Stimulated activated CD8-positive, alpha-beta memory T cell treated with anti-CD3 and anti-CD28 coated beads, Interleukin-7, amount 100 ng/mL, for 4 hours (primary cell): ENCODE measurements around the gene KCNC1.

Experiments used
- DNase-seq, 2 donors: peaks; one replicate each; pipeline ENCODE4 v3.0.0-alpha.2; 2020; ENCODE audit warnings: low read depth in 2 of 2

The KCNC1 gene

DNA sequence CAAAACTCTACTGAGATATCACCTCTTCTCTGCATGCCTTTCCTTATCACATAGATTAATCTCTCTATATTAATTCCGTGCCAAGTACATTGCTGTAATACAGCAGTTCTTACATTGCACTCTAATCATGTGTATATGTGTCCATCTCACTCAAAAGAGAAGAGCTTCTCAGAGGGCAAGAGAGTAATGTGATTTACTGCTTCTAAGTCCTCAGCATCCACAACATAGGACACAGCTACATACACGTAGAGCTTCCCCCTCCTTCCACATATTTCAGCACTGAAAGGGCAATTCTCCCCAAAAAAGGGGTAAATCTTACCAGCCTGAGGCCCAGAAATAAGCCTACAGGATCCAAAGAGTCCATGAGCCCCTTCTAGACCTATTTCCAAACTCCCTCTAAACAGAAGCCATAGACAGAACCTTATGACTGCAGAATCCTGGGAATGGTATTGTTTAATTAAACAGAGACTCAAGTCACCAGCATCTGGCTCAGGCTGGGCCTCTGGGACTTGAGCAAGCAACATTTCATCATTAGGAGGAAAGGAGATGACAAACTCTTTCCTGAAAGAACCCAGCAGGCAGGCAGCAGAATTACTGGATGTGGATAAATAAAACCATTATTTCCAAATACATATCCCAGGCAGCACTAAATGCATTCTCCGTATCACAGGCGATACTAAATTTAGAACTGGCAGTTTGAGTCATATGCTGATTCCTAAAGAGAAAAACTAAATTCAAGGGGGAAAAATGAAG lies 87.2 kb downstream of the KCNC1 start:
- DNase-seq, result no peak

DNA sequence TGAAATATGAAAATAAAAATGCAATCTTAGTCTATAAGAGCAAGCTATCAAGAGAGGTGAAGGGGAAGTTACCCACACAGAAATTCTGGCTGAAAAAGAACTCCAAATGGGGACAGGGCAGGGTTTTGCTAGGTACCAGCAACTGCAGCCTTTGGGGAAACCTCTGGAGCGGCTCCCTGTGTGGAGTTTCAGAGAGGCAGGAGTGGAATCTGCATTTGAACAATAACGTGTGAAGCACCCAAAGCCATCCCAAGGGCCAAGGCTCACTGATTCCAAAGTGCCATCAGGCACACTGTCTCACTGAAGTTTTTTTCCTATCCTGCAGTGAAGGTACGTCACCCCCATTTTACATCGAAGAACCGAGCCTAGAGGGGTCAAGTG lies 87.8 kb downstream of the KCNC1 start:
- DNase-seq, result no peak

DNA sequence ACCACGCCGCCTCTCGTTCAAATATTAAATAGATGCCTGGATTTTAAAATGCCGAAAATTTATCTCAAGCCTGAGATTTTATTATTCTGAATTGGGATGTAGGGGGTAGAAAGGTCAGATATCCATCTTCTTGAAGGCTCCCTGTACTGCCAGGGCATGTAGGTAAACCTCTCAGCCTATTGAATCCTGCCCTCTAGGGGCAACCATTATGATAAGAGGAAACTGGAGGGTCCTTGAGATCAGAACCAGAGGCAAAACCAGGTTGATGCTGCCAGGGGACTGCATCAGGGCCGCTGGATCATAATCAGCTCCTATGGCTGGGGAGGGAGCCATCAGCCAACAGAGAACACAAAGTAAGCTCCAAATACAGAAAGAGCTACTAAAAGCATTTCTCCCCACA lies 92.4 kb downstream of the KCNC1 start:
- DNase-seq, result no peak

DNA sequence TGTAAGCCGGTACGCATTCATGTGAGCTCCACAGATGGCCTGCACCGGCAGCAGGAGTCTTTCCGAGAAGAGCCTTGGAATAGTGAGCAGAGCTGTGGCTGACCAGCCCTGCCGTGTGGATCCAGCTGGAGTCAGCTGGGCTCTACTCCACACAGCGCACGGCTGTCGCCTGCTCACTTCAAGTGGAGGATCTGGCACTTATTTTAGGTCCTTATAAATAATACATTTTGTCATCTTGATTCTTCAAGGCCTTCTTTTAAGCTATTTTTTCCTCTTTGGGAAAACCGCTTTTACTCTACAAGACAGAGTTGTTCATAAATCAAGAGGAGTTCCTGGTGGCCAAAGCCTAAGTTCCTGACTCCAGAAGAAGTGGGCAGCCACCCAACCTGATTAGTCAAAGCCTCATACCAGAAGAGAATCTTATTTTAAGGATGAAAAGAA lies 93.8 kb downstream of the KCNC1 start:
- no peak for DNase-seq

DNA sequence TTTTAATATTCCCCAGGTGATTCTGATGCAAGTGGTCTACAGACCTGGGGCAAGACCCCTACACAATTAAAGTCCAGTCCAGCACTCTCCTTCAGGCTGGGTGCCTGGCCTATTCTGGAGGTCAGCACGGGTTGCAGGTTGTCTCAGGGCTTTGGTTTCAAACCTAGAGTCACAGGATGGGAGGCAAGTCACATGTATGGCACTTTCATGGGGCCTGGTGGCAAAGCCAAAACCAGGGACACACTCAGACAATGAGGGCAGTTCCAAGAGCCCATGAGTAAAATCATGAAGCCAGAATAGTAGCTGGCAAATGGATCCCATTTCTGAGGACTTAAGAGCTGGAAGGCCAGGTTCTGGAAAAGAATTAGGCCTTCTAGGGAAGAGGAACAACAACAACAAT lies 96.6 kb downstream of the KCNC1 start:
- DNase-seq, result no peak

DNA sequence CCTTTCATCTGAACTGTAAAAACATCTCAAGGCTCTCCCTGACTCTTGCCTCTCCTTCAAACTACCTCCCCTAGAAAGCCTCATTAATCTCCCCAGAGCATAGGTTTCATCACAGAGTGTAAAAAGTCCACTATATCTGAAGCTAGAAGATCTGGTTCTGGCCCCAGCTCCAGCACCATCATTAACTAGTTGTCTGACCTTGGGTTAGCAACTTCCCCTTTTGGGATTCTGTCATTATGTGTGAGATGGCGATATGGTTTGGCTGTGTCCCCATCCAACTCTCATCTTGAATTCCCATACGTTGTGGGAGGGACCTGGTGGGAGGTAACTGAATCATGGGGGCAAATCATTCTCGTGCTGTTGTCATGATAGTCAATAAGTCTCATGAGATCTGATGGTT lies 97.3 kb downstream of the KCNC1 start:
- no peak for DNase-seq
